HG03103 (cell line): ENCODE results near the gene HDGFL2.
"Not testable (repeated sequence)": the region's sequence is repeated elsewhere in the genome, so short reads cannot be mapped to it uniquely, and the experiment has no call there.

Experiments
- ATAC-seq: cut with Tn5 transposase; IDR thresholded peaks from one replicate; pipeline ENCODE4 v1.9.1; 2021; ENCODE audit warnings: low read depth; ENCODE audit not compliant: unreplicated experiment

HDGFL2 gene

DNA sequence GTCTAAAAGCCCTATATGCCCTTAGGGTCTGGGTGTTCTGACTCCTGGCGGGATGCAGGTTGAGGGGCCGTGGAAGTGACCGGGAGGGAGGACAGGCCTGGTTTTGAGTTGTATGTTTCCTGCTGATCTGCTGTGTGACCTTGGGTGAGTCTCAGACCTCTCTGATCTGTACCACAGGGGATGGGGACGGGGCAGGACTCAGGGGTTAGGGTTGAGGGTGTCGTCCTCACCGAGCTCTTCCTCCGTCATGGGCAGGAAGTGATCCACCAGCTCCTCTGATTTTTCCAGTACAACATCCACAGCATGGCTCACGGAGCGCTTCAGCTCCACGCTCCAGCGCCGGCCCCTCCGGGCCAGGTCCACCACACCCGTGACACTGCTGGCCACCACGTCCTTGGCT, 56.7 kb downstream of the HDGFL2 start:
- ATAC-seq = no peak

DNA sequence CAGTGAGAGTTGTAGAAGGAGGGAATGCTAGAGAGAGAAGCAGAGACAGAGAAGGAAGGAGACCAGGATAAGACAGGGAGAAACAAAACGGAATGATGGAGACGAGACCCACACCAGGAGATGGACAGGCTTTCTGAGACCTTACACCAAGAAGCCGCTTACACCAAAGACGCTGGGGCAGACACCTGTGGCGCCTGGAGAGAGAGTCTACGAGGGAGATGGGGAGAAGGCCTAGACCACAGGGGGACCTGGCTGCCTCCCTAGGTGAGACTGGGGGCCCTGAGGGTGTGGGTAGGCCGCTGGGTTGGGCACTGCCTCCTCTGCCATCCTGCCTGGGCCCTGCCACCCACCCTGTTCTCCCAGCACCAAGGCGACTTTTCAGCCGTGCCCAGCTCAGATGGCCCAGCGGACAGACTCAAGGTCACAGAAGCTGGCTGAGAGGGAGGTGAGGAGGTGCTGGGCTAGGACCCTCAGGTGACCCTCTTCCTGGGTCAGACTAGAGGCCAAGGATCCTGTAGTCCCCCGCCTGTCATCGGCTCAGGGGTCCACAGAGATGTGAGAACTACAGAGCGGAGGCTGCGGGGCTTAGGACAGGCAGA, 57.9 kb downstream of the HDGFL2 start:
- no peak for ATAC-seq

DNA sequence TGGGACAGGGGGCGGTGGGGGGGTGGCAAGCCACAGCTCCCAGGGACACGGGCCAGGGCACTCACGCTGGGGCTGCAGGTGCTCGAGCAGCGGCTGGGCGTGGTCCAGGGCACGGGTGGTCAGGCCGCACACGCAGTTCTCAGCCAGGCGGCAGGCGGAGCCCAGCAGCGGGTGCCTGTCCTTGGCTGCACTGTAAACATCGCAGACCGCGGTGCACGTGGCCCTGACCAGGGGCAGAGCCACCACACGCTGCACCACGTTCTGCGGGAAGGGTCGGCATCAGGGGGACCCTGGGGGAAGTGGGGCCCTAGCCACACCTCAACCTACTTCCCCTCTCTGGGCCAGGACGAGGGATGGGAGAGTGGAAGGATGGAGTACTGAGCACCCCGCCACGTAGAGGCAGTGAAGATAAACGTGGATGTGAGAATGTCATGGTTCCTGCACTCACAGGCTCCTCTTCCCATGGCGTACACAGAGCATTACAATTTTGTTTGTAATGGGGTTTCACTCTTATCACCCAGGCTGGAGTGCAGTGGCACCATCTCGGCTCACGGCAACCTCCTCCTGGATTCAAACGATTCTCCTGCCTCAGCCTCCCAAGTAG, 59.6 kb downstream of the HDGFL2 start:
- ATAC-seq = no peak

DNA sequence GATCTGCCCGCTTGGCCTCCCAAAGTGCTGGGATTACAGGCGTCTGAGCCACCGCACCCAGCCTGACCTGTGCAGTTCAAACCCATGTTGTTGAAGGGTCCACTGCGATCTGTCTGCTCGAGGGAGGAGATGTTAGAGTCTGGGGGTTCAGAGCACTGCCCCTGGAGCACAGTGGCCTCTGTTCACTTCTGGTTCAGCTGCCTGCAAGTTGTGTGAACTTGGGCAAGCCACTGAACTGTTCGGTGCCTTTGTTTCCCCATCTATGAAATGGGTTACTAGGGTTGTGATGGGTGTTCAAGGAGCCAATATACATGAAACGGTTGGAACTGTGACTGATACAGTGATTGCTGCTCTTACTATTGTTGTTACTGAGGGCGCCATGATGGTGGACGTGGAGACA, 61.2 kb downstream of the HDGFL2 start:
- ATAC-seq = no peak

- ATAC-seq = no peak
Observed at GRCh38 chr19:4533835-4534424, 61.8 kb downstream of the HDGFL2 start.

- ATAC-seq = no peak
Observed at GRCh38 chr19:4534836-4535658, 63.0 kb downstream of the HDGFL2 start, which contains the start of gene PLIN5. Gene PLIN5, minus strand, starts transcription at chr19:4535224. Its CDS starts 1,150 bp downstream, at chr19:4534074.

GRCh38 chr19:4536798-4537197, 64.7 kb downstream of the HDGFL2 start:
- no peak for ATAC-seq

DNA sequence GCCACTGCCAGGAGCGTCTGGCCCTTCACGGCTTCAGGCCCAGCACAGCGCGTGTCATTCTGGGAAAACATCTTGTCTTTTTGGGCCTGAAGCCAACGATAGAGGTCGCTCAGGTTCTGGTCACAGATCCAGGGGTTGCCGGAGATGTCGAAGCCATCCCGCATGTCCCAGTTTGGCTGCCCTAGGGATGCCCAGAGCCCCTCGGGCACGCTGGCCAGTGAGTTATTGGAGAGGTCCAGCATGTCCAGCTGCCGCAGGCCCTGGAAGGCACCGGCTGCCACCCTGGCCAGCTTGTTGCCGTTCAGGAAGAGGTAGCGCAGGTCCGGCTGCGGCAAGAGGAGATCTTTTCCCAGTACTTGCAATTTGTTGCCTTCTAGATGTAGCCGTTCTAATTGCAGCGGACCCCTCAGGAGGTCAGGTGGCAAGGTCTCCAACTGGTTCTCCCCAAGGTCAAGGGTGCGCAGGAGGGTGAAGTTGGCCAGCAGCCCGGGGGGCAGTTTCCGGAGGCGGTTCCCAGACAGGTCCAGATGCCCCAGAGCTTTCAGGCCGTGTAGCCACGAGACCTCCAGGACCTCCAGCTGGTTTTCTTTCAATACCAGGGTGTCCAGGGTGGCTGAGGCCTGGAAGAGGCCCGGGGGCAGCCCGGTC, 66.0 kb downstream of the HDGFL2 start:
- no peak for ATAC-seq

DNA sequence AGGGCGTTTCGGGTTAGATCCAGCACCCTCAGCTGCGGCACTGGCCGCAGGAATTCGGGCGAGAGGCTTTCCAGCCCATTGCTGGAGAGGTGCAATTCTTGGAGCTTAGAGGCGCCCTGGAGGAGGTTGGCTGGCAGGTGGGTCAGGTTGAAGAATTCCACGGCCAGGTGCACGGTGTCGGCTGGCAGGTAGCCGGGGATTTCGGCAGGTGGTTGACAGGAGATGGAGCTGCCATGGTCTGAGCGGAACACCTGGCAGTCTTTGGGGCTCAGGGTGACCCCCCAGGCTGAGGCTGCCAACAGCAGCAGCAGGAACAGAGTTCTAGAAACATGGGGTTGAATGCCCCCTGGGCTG, 66.5 kb downstream of the HDGFL2 start:
- no peak for ATAC-seq

GRCh38 chr19:4539169-4539692, 67.1 kb downstream of the HDGFL2 start:
- no peak for ATAC-seq

GRCh38 chr19:4539693-4540581, 67.8 kb downstream of the HDGFL2 start, which contains the start of gene LRG1:
Gene LRG1, minus strand, starts transcription at chr19:4540036. Its CDS starts 23 bp downstream, at chr19:4540013.
- no peak for ATAC-seq

DNA sequence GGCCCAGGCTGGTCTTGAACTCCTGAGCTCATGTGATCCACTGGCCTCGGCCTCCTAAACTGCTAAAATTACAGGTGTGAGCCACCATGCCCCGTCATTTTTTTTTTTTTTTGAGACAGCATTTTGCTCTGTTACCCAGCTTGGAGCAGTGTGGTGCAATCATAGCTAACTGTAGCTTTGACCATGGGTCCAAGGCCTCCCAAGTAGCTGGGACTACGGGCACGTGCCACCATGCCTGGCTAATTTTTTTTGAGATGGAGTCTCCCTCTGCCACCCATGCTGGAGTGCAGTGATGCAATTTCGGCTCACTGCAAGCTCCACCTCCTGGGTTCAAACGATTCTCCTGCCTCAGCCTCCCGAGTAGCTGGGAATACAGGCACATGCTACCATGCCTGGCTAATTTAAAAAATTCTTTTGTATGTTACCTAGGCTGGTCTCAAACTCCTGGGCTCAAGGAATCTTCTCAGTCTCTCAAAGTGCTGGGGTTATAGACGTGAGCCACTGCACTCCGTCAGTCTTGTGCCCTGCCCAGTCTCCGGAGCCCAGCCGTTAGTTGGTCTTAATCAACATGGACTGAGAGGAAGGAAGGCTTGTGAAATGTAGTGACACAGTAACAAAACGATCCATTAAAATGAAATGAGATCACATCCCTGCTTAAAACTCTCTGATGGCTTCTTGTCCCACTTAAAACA, 69.2 kb downstream of the HDGFL2 start:
- ATAC-seq = no peak

DNA sequence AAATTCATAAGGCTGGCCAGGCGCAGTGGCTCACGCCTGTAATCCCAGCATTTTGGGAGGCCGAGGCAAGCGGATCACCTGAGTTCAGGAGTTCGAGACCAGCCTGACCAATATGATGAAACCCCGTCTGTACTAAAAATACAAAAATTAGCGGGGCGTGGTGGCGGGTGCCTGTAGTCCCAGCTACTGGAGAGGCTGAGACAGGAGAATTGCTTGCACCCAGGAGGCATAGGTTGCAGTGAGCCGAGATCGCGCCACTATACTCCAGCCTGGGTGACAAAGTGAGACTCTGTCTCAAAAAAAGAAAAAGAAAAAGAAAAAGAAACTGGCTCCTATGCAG, 69.7 kb downstream of the HDGFL2 start:
- ATAC-seq = not testable (repeated sequence)

DNA sequence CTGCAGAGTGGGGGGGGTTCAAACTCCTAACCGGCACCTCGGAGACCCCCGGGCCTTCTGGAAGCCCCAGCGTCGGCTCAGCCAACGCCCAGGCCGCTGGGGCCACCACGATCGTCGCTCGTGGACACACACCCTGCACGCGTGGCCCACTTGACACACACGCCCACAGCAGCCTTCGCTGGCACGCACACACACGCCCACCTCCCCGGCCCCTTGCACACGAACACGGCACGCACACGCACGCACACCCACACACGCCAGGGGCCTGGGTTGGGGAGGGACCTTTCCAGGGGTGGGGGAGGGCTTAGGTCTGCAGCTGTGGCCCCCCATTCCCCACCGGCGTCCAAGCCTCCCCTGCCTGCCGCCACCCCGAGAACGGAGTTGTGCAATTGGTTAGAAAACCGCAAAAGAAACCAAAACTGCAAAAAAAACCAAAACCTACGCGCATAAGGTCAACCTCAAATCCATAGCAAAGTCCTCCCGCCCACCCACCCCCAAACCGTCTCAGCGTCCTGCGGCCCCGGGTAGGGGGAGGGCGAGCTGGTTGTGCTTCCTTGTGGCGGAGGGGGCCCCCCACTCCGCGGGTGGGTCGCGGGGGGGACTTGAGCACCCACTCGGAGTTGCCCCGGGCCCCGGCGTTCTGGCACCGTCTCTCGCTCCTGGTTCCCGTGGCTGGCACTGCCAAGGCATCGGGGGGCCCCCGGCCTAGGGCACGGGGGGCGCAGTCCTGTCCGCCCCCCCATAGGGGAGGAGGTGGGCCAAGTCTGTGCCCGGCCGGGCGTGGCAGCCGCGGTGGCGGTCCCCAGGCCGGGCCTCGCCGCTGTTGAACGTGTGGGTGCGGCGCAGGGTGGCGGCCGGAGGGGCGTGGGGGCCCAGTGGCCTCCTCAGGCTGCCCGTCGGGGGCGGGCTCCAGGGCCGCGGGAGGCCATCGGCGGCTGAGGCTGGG, 71.1 kb downstream of the HDGFL2 start:
- ATAC-seq = no peak

DNA sequence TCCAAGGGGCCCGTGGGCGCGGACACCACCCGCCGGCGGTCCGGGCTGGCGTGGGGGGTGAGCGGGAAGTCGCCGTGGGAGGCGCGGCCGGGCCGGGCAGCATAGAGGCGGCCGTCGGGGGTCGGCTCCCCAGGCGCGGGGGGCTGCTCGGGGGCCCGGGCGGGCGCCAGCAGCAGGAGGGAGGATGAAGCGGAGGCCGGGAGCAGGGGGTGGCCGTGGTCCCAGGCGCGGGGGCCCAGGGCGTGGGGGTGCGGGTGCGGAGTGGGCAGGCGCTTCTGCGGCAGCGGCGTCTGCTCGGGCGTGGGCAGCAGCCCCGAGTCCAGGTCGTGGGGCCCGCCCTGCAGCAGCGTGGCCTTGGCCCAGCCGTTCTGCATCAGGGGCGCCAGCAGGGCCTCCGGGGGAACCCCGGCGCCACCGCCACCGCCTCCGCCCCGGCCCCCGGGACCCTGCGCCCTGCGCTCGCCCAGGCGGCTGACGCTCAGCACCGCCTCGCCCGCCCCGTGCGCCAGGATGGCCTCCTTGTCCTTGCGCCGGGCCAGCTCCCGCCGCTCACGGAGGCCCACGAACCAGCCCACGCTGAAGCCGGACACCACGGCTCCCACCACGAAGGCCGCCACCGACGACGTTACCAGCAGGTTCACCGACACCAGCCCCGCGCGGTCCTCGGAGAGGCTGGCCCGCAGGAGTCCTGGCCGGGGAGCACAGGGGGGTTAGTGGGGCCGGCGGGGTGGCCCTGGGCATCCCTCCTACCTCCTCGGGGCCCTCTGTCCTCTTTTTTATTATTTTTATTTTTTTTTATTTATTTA, 71.9 kb downstream of the HDGFL2 start:
- no peak for ATAC-seq

DNA sequence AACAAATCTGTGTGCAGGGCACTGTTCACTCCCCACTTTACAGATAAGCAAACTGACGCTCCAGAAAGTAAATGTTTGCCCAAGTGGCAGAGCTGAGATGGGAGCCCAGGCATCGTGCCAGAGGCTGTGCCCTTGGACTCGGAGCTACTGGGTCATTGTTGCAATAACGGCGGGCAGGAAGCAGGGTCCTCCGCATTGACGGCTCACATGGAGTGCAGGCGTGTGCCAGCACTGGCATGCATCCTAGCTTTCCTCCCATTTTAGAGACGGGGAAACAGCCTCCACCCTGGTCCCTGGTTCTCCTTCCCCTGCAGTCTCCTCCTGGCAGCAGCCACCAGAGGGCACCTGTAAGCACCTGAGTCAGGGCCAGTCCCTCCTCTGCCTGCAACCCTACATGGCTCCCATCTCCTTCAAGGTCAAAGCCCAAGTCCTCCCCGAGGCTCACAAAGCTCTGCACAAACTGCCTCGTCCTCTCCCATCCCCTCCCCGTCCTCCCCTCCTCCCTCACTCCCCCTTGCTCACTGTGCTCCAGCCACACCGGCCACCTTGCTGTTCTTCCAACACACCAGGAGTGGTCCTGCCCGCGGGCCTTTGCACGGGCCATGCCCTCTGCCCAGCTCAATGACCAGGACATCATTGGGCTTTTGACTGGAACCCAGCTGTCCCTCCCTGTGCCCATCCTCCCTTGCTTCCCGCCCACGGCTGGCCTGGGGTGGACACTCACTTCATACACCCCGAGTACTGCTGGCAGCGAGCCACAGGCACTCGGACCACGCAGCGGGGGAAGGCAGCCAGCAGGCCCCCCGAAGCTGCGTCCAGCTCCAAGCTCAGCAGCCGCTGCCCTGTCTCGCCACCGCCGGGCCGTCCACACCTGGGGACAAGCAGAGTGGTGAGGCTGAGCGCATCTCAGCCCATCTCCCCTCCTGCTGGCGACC, 75.5 kb downstream of the HDGFL2 start:
- ATAC-seq = no peak
